HG03159 (cell line): ENCODE measurements around the gene HTT.
A peak's percentile ranks its signal among the peaks of the same experiment; 100 is the strongest.

ENCODE experiments used
- ATAC-seq: cut with Tn5 transposase; IDR thresholded peaks from one replicate; pipeline ENCODE4 v1.9.1; 2021; ENCODE audit warnings: mild to moderate bottlenecking, moderate library complexity; ENCODE audit not compliant: unreplicated experiment

HTT gene

DNA sequence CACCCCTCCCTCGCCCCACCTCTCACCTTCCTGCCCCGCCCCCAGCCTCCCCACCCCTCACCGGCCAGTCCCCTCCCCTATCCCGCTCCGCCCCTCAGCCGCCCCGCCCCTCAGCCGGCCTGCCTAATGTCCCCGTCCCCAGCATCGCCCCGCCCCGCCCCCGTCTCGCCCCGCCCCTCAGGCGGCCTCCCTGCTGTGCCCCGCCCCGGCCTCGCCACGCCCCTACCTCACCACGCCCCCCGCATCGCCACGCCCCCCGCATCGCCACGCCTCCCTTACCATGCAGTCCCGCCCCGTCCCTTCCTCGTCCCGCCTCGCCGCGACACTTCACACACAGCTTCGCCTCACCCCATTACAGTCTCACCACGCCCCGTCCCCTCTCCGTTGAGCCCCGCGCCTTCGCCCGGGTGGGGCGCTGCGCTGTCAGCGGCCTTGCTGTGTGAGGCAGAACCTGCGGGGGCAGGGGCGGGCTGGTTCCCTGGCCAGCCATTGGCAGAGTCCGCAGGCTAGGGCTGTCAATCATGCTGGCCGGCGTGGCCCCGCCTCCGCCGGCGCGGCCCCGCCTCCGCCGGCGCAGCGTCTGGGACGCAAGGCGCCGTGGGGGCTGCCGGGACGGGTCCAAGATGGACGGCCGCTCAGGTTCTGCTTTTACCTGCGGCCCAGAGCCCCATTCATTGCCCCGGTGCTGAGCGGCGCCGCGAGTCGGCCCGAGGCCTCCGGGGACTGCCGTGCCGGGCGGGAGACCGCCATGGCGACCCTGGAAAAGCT, at the start of gene HTT, which contains the start of gene HTT-AS:
TSS of gene HTT (plus strand) at position 604 of the 768 bp plus-strand sequence. CDS start at position 749, 145 bp downstream.
TSS of gene HTT-AS (minus strand) at position 461 of the 768 bp plus-strand sequence.
- peak; percentile 69 for ATAC-seq

DNA sequence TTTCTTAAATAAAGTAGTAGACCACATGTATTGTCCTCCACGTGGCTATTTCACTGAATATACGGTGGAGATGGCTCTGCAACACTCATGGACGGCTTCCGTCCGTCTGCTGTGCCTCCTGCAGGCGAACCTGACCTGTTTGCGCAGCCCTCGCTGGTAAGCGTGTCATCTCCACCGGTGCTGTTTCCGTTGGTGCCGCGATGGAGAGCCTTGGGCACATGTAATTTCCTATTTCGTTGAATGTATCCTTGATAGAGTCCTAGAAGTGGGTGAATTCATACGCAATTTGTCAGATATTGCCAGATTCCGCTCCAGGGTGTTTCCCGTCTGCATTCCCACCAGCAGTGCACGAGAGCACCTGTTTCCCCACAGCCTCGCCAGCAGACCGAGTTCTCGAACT, 48.6 kb upstream of the HTT start:
- no peak for ATAC-seq

GRCh38 chr4:3026540-3026939, 47.9 kb upstream of the HTT start:
- no peak for ATAC-seq

DNA sequence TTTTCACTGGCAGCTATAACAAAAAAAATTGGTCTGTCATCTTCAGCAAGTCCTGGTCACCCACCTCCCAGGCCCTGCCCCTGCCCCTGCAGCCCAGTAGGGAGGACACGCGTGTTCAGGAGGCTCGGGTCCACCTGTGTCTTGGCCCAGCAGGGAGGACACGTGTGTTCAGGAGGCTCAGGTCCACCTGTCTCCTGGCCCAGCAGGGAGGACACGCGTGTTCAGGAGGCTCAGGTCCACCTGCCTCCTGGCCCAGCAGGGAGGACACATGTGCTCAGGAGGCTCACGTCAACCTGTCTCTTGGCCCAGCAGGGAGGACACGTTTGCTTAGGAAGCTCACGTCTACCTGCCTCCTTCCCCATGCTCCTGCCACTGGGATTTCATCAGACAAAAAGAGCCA, 45.0 kb upstream of the HTT start:
- ATAC-seq, result no peak

GRCh38 chr4:3030566-3031356, 43.7 kb upstream of the HTT start:
- no peak for ATAC-seq

- ATAC-seq, result no peak
Observed at GRCh38 chr4:3031357-3032082, 43.0 kb upstream of the HTT start.

- no peak for ATAC-seq
Observed at GRCh38 chr4:3034231-3034630, 40.2 kb upstream of the HTT start.

DNA sequence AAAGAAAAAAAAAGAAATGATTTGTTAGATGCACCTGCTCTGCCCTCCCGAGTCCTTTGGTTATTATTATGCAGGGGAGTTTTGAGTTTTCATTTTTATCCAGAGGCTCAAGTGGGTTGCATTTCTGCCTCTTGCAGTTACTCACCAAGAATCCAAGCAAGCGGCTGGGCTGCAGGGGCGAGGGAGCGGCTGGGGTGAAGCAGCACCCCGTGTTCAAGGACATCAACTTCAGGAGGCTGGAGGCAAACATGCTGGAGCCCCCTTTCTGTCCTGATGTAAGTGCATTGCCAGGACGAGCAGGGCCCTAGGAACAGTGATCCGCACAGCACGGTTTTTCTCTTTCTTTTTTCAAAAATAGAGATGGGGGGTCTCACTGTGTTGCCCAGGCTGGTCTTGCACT, 39.2 kb upstream of the HTT start:
- no peak for ATAC-seq

DNA sequence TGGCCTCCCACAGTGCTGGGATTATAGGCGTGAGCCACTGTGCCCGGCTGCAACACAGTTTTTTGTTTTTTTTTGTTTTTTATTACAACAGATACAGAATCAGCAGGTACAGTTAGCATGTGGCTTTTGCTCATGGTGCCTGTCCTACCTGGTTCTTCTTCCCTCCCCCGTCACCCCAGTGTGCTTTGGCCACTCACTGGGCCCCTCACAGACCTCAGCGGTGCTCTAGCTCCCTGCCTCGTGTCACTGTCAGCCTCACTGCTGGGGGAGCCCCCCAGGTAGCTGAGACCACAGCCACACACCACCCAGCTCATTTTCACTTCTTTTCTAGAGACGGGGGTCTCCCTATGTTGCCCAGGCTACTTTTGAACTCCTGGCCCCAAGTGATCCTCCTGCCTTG, 38.8 kb upstream of the HTT start:
- ATAC-seq, result no peak

DNA sequence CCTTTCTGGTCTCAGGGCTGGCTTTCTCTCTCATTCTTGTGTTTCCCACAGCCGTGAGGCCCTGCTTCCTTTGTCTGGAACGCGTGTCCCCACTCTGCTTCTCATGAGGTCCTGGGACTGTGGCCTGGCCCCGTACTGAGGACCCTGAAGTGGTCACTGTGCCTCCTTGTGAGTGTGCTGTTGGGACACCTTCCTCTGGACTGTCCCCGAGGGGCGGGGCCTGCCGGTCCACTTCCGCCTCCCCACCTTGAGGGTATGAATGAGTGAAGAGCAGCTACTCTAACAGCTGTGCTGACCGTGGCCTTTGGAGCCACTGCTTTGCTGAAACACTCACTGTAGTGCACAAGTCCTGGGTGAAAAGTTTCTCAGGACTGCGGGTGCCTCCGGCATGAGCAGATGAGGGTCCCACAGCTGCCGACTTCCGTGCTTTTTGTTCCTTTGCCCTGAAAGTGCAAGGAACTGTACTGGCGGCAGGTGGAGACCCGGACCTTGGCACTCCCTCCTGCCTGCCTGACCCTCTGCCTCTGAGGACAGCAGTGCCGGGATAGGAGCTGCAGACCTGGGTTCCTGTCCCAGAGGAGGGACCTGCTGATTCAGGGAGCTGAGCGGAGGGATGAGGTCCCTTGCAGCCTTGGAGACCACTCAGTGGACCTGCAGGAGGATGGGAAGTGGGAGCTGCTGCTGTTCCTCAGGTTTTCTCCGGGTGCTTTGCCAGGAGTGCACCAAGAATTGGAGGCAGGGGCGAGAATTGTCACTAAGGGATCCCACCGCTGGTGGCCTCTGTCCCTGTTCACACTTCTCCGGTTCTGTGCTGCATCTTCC, 38.1 kb upstream of the HTT start:
- no peak for ATAC-seq

DNA sequence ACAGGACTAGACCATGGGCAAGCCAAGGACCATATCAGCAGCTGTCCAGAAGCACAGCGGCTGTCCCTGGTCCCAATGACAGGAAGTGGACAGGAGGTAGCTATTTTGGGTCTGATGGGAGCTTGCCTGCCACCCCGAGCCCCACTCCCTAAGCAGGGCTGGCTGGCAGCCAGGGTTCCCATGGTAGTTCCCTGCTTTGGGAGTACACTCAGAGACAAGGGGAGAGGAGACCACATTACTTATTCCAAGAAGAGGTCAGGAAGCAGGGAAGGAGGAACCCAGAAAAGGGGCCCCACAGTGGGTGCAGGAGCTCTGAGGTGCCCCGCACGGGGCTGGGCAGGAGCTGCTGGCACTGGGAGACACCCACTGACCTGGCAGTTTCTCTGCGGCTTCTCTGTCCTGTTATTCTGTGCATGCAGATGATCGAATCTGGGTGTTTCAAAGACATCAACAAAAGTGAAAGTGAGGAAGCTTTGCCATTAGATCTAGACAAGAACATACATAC, 36.5 kb upstream of the HTT start:
- ATAC-seq, result no peak

DNA sequence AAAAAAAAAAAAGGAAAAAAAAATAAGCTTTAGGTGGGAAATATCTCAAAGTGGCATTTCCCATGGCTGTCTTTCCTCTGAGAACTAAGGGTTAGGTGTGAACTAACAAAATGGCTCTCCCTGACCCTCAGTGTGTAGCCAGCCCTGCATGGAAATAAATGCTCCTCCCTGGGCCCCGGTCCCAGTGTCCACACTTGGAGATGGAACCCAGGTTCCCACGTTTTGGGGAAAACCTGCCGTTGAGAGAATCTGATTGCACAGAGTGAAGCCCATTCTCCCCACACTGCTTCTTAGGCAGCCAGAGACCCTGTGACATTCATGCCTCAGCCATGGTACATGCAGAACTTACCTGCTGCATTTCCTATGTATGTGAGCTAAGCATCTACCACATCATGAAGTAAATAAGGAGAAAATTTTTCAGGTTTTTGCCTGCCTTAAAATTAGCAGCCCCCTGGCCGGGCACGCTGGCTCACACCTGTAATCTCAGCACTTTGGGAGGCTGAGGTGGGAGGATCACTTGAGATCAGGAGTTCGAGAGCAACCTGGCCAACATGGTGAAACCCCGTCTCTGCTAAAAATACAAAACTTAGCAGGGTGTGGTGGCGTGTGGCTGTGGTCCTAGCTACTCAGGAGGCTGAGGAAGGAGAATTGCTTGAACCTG, 34.6 kb upstream of the HTT start:
- no peak for ATAC-seq

DNA sequence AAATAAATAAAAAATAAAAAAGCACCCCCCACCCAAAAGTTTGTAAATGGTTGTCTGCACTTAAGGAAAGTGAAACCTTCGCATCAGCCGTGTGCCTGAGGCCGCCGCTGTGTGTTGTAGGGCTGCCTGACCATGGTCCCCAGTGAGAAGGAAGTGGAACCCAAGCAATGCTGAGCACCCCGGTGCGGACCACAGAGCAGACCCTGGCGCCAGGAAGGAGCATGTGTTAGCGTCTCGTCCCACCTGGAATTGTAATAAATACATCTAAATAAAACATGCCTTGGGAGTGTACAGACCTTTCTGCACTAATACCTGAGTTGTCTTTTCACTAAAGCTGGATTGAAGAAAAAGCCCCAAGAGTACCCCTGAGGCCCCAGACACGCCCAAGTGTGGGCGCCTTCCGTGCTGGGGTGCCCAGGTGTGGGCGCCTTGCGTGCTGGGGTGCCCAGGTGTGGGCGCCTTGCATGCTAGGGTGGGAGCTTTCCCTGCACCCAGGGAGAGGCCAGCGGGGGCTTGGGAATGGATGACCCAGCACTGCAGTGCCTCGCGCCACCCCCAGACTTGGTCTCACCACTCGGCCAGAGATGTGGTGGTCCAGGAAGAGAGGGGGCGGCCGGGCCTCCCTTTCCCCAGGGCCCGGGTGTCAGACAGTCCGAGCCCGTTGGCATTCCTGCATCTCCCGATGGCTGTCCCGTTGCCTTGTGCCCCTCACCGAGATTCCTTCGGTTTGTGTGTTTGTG, 33.9 kb upstream of the HTT start:
- ATAC-seq, result peak; percentile 34

GRCh38 chr4:3041192-3042142, 33.0 kb upstream of the HTT start:
- ATAC-seq, result no peak

GRCh38 chr4:3042226-3042625, 32.3 kb upstream of the HTT start:
- ATAC-seq, result no peak

- no peak for ATAC-seq
Observed at GRCh38 chr4:3043282-3044020, 31.0 kb upstream of the HTT start.
